Kidney (tissue), 22 donors: ENCODE measurements around the gene SMIM10L1. TPM values are rescaled to one million over a fixed set of nuclear protein-coding genes. Genes with fewer than 3 reads are reported as not detected.

ENCODE experiments used
- DNase-seq, 5 donors: peaks; one replicate each; pipeline ENCODE4 v3.0.0-alpha.2; 2013 to 2020
- FAIRE-seq: peaks from 2 replicates; lab custom pipeline; 2012; peaks lifted over from hg19 to GRCh38; lab: Jason Lieb, UNC
- H3K27ac ChIP-seq, 2 donors: one replicate each; pipeline ENCODE4 v1.7.0; 2013; ENCODE audit warnings: low read depth in 2 of 2, low read length in 2 of 2, inconsistent platforms in 1 of 2
- H3K27me3 ChIP-seq: one replicate; pipeline ENCODE4 v1.7.1; 2013; ENCODE audit warnings: low read length, inconsistent platforms; ENCODE audit not compliant: control insufficient read depth, insufficient read depth
- H3K36me3 ChIP-seq, 3 donors: one replicate each; pipeline versions ENCODE4 v1.7.0 to v1.7.1; 2013; ENCODE audit warnings: low read length in 3 of 3, control low read depth in 1 of 3, inconsistent platforms in 1 of 3; ENCODE audit not compliant: insufficient read depth in 3 of 3, control insufficient read depth in 2 of 3
- H3K4me1 ChIP-seq, 3 donors: one replicate each; pipeline versions ENCODE4 v1.7.0 to v1.7.1; 2013; ENCODE audit warnings: low read length in 3 of 3, inconsistent platforms in 1 of 3, low read depth in 1 of 3; ENCODE audit not compliant: control insufficient read depth in 2 of 3, insufficient read depth in 2 of 3
- H3K4me3 ChIP-seq, 3 donors: one replicate each; pipeline versions ENCODE4 v1.7.0 to v1.8.1; 2013; ENCODE audit warnings: low read length in 3 of 3, control low read depth in 1 of 3, inconsistent platforms in 1 of 3
- H3K9ac ChIP-seq, 3 donors: one replicate each; pipeline versions ENCODE4 v1.7.0 to v1.7.1; 2013; ENCODE audit warnings: low read length in 3 of 3, control low read depth in 1 of 3, inconsistent platforms in 1 of 3
- H3K9me3 ChIP-seq, 3 donors: one replicate each; pipeline versions ENCODE4 v1.7.0 to v1.7.1; 2013; ENCODE audit warnings: low read length in 3 of 3, control low read depth in 1 of 3, inconsistent platforms in 1 of 3; ENCODE audit not compliant: control insufficient read depth in 2 of 3, insufficient read depth in 1 of 3
- intact Hi-C: fragments of 100-400 bp; cut with DNase I; formaldehyde crosslinking; loops from one replicate; pipeline ENCODE4 v1.11.1; 2022
- long read RNA-seq, 10 donors: library from polyadenylated mRNA in 1 of 10; unstranded in 1 of 10; transcript quantifications; one replicate each; pipeline ENCODE4 v2.0.0 and lab custom pipeline, GENCODE V29; 2021 to 2026
- polyA plus RNA-seq: library from polyadenylated mRNA; stranded (reverse); fragments of 350-450 nt; fragmentation: Illumina TruSeq; extraction: RNeasy Lipid Tissue Mini Kit (QIAGEN cat#74804); gene quantifications from one replicate; pipeline ENCODE4 v1.2.3, GENCODE V29; 2014; ENCODE audit warnings: low read depth, low replicate concordance; ENCODE audit not compliant: insufficient read depth
- total RNA-seq: library from RNA; stranded (reverse); fragmentation: NEBNext Ultra II Directional; extraction: Animal tissue kit (Norgen Biotek cat#: 25700); gene quantifications from one replicate; pipeline ENCODE4 v1.2.1, GENCODE V29; 2021
- TF ChIP-seq, protein P1 (sequence below): IDR thresholded peaks from 3 replicates; pipeline ENCODE4 v1.5.1; 2012; ENCODE audit warnings: mild to moderate bottlenecking, moderate library complexity, borderline replicate concordance; ENCODE audit not compliant: insufficient read depth; ENCODE audit errors: extremely low read depth
- donor health status: control.
- donor health status: control.
- donor health status: control.
- donor health status: control.
- donor health status: control.
- donor health status: DM: yes; HTN: yes; CAD: no.
- donor health status: Normal renal cell carcinoma (clear cell type).

The SMIM10L1 gene
- 9.9 TPM for total RNA-seq
- 12.5 TPM for polyA plus RNA-seq
- long read RNA-seq, donor 1, full-length matches to known transcripts, result 47 of 47 reads
- long read RNA-seq, donor 1, partial matches to known transcripts, result 0 of 47 reads
- long read RNA-seq, donor 1, other reads (novel, unspliced or antisense), result 0 of 47 reads
- long read RNA-seq, donor 2, full-length matches to known transcripts, result 54 of 54 reads
- long read RNA-seq, donor 2, partial matches to known transcripts, result 0 of 54 reads
- long read RNA-seq, donor 2, other reads (novel, unspliced or antisense), result 0 of 54 reads
- long read RNA-seq, donor 3, full-length matches to known transcripts, result 50 of 50 reads
- long read RNA-seq, donor 3, partial matches to known transcripts, result 0 of 50 reads
- long read RNA-seq, donor 3, other reads (novel, unspliced or antisense), result 0 of 50 reads
- long read RNA-seq, donor 4, full-length matches to known transcripts, result 41 of 41 reads
- long read RNA-seq, donor 4, partial matches to known transcripts, result 0 of 41 reads
- long read RNA-seq, donor 4, other reads (novel, unspliced or antisense), result 0 of 41 reads
- long read RNA-seq, donor 5, full-length matches to known transcripts, result 6 of 6 reads
- long read RNA-seq, donor 5, partial matches to known transcripts, result 0 of 6 reads
- long read RNA-seq, donor 5, other reads (novel, unspliced or antisense), result 0 of 6 reads
- long read RNA-seq, donor 6, full-length matches to known transcripts, result 53 of 53 reads
- long read RNA-seq, donor 6, partial matches to known transcripts, result 0 of 53 reads
- long read RNA-seq, donor 6, other reads (novel, unspliced or antisense), result 0 of 53 reads
- long read RNA-seq, donor 7, full-length matches to known transcripts, result 28 of 28 reads
- long read RNA-seq, donor 7, partial matches to known transcripts, result 0 of 28 reads
- long read RNA-seq, donor 7, other reads (novel, unspliced or antisense), result 0 of 28 reads
- long read RNA-seq, donor 8, full-length matches to known transcripts, result 62 of 62 reads
- long read RNA-seq, donor 8, partial matches to known transcripts, result 0 of 62 reads
- long read RNA-seq, donor 8, other reads (novel, unspliced or antisense), result 0 of 62 reads
- long read RNA-seq, donor 9, full-length matches to known transcripts, result 24 of 24 reads
- long read RNA-seq, donor 9, partial matches to known transcripts, result 0 of 24 reads
- long read RNA-seq, donor 9, other reads (novel, unspliced or antisense), result 0 of 24 reads
- long read RNA-seq, donor 10, full-length matches to known transcripts, result 43 of 43 reads
- long read RNA-seq, donor 10, partial matches to known transcripts, result 0 of 43 reads
- long read RNA-seq, donor 10, other reads (novel, unspliced or antisense), result 0 of 43 reads

DNA sequence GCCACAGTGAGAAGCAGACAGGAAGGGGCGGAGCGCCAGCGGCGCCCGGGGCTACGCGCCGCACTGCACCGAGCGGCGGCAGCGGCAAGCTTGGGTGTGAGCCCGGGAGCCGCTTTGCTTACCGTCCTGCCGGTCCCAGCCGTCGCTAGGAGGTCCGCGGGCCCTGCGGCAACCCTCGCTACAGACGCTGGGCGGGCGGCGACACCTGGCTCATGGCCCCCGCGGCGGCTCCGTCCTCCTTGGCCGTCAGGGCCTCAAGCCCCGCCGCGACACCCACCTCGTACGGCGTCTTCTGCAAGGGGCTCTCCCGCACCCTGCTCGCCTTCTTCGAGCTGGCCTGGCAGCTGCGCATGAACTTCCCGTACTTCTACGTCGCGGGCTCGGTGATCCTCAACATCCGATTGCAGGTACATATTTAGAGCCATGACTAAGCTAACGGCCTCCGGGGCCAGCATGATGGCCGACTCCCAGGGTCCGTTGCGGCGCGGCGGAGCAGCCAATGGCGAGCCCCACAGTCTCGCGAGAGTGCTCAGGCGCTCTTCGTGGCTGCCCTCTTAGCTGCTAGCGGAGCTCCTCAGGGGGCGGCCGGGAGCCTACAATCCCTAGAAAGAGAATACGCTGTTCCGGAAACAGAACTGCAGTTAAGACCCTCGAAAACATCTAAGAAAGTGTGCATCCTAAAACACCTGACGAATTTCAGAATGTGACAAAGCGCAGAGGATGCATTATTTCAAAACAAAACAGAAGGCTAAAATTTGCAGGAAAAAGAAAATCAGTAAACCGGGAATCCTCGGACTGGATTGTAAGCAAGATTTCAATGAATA is at the start of gene SMIM10L1:
TSS of gene SMIM10L1 (plus strand) at position 50 of the 824 bp plus-strand sequence. CDS start at position 213, 163 bp downstream.
- peak within 1 kb of the TSS; percentile 82 to 84 (median 83) for H3K4me3 ChIP-seq
- no peaks in the 10 kb centered on the region for H3K27me3 ChIP-seq
- TF ChIP-seq, protein P1, sequence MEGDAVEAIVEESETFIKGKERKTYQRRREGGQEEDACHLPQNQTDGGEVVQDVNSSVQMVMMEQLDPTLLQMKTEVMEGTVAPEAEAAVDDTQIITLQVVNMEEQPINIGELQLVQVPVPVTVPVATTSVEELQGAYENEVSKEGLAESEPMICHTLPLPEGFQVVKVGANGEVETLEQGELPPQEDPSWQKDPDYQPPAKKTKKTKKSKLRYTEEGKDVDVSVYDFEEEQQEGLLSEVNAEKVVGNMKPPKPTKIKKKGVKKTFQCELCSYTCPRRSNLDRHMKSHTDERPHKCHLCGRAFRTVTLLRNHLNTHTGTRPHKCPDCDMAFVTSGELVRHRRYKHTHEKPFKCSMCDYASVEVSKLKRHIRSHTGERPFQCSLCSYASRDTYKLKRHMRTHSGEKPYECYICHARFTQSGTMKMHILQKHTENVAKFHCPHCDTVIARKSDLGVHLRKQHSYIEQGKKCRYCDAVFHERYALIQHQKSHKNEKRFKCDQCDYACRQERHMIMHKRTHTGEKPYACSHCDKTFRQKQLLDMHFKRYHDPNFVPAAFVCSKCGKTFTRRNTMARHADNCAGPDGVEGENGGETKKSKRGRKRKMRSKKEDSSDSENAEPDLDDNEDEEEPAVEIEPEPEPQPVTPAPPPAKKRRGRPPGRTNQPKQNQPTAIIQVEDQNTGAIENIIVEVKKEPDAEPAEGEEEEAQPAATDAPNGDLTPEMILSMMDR, result no peak
- H3K9ac ChIP-seq, result peak within 1 kb of the TSS; percentile 62 to 84 (median 70)
- peaks cover 3 to 18% (median 7%) of the 10 kb centered on the region in 3 donors for H3K4me1 ChIP-seq
- intact Hi-C loops, result no loop called here
- H3K9me3 ChIP-seq, result no peaks in the 10 kb centered on the region
- FAIRE-seq, result no peak
- peak; percentile 95 to 98 (median 98) for DNase-seq
- H3K27ac ChIP-seq, result peak within 1 kb of the TSS; percentile 79 to 92
- H3K36me3 ChIP-seq, result no peaks in the 10 kb centered on the region

DNA sequence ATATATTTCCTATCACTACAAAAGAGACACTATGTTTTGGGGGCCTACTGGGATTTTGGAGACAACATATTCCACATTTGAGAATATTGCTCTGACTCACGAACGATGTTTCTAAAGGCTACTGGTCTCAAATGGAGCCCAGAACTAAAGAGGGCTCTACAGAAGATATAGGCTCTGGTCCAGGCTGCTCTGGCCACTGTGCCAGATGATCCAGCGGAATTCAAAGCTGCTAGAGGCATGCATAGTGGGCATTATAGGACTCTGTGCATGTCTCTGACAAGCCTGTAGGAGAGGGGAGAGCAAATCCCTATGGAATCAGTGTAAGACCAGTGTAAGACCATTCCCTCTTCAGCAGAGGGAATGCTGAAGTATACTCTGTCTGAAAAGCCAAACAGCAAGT is 40.6 kb upstream of the SMIM10L1 start:
- Histone ChIP-seq H3K9me3 (no peaks in the 10 kb centered on the region), H3K9ac (no peak overlapping the region), H3K27me3 (no peaks in the 10 kb centered on the region), H3K4me3 (no peak overlapping the region), H3K36me3 (no peaks in the 10 kb centered on the region), H3K27ac (no peak overlapping the region), H3K4me1 (no peaks in the 10 kb centered on the region)
- DNase-seq (no peak), FAIRE-seq (no peak)
- intact Hi-C loops, result no loop called here
- TF ChIP-seq, protein P1, result no peak

DNA sequence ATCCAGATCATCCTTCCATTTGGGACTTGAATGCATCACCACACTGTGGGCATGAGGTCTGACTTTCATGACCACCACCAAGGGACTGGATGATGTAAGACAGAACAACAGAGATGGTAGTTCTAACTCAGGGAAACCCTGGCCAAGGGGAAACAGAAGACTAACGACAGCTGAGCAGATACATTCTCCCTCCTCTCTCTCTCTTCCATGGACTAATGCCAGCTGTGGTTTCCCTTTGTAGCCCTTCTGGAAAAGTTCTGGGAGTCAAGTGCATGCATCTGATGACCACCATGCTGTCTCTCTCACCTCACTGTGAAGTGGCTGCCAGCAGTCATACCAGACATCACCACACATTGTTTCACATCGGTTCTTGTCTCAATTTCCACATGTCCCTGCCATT is 40.0 kb upstream of the SMIM10L1 start:
- H3K36me3 ChIP-seq, result no peaks in the 10 kb centered on the region
- no peak for FAIRE-seq
- no peak overlapping the region for H3K4me3 ChIP-seq
- no peak overlapping the region for H3K9ac ChIP-seq
- no peaks in the 10 kb centered on the region for H3K27me3 ChIP-seq
- H3K27ac ChIP-seq, result no peak overlapping the region
- intact Hi-C loops, result no loop called here
- TF ChIP-seq, protein P1, result no peak
- no peak for DNase-seq
- no peaks in the 10 kb centered on the region for H3K9me3 ChIP-seq
- no peaks in the 10 kb centered on the region for H3K4me1 ChIP-seq
